Esophagus squamous epithelium (tissue), 5 donors: ENCODE measurements around the gene CHCHD10. TPM values are rescaled to one million over a fixed set of nuclear protein-coding genes. Genes with fewer than 3 reads are reported as not detected.
A peak's percentile ranks its signal among the peaks of the same experiment; 100 is the strongest.

ENCODE experiments used
- DNase-seq: peaks from one replicate; lab custom pipeline; 2025; lab: John Stamatoyannopoulos, UW
- H3K27ac ChIP-seq, 4 donors: fragments of 200-600 bp; sonication (generic); one replicate each; pipeline ENCODE4 v1.5.1; 2016 to 2019; ENCODE audit warnings: mild to moderate bottlenecking in 1 of 4
- H3K27me3 ChIP-seq, 4 donors: fragments of 200-600 bp; sonication (generic); 1 replicate in 3 of 4; 2 replicates in 1 of 4; pipeline versions ENCODE4 v1.5.1 to v1.6.0; 2017 to 2021; ENCODE audit warnings: antibody characterized with exemption in 1 of 4
- H3K36me3 ChIP-seq, 3 donors: fragments of 200-600 bp; sonication (generic); one replicate each; pipeline ENCODE4 v1.5.1; 2016 to 2019
- H3K4me1 ChIP-seq, 3 donors: fragments of 200-600 bp; sonication (generic); one replicate each; pipeline ENCODE4 v1.5.1; 2017 to 2019
- H3K4me3 ChIP-seq, 4 donors: fragments of 200-600 bp; sonication (generic); 1 replicate in 3 of 4; 2 replicates in 1 of 4; pipeline ENCODE4 v1.5.1; 2016 to 2019; ENCODE audit warnings: mild to moderate bottlenecking in 2 of 4, moderate library complexity in 1 of 4
- H3K9me3 ChIP-seq, 3 donors: fragments of 200-600 bp; sonication (generic); one replicate each; pipeline ENCODE4 v1.5.1; 2016 to 2019
- POLR2A ChIP-seq, 4 donors: fragments of 450-650 bp; IDR thresholded peaks; one replicate each; pipeline ENCODE4 v1.6.1; 2017; ENCODE audit warnings: antibody characterized with exemption in 4 of 4, mild to moderate bottlenecking in 4 of 4, moderate library complexity in 3 of 4
- WGBS, 2 donors: methylation state at CpG; one replicate each; pipeline ENCODE4 v1.1.5; 2018; 5-methylcytosine and 5-hydroxymethylcytosine counted together
- intact Hi-C: fragments of 100-400 bp; cut with DNase I; formaldehyde crosslinking; loops from one replicate; pipeline ENCODE4 v1.15.0; 2022
- total RNA-seq, 4 donors: library from RNA; depleted of rRNA; stranded (reverse); fragments of >200 nt; gene quantifications; one replicate each; pipeline ENCODE4 v1.1.0, GENCODE V29; 2016
- TF ChIP-seq, protein P1 (sequence below), 6 experiments: fragments of 450-650 bp in 4 of 6; fragments of 200-600 bp in 2 of 6; sonication (generic) in 2 of 6; IDR thresholded peaks; one replicate each; pipeline ENCODE4 v1.5.1; 2016 to 2019; ENCODE audit warnings: antibody characterized with exemption in 6 of 6, mild to moderate bottlenecking in 4 of 6, moderate library complexity in 4 of 6
- donor health status: DM: yes; HTN: yes; CAD: no.

Gene CHCHD10
- total RNA-seq: 10 to 100 TPM in 2 of 4 donors, 1 to 10 TPM in 2; 7.7 to 13.9 (median 10.4) TPM

DNA sequence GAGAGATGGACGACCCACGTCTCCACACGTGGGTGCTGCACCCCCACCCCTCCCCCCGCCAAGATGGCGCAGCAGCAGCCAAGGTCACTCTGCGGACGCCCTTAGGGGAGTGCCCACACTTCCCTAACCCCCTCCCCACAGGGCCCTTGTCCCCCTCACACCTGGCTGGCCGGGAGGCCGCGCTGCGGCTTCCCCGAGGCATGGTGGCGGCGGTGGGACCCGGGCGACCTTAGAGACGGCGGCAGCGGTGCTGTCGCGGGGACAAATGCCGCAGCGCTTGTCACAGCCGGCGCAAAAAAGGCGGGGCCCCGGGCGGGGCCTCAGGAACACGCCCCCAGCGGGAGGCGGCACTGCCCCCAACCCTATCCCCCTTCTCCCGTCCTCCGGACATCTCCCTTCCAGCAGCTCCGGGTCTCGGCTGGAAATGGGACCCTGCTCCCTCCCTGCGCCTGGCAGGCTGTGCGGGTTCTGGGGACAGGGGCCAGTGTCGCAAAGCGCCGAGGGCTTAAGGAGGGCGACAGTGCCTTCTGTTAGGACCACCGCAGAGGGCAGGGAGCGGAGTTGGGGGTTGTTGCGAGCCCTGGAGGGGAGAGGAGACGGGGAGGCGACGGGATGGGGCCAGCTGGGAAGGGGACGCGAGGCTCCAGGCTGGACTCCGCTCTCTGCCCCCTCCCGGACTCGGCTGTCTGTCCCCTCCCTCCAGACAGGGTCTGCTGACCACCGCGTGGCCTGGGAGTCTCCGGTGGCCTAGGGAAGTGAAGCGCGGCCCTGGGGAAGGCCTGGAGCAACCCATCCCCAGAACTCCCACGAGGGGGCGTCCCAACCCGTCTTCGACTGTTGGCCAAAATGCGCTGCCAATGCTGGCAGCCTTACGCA, at the start of gene CHCHD10:
TSS of gene CHCHD10 (minus strand) at position 300 of the 876 bp plus-strand sequence. CDS start at position 202, 98 bp downstream.
- H3K36me3 ChIP-seq: peaks cover 0 to 27% (median 0%) of the 10 kb centered on the region in 3 donors
- peak in 2 of 4 donors; percentile 52 to 79 for TF ChIP-seq POLR2A (IDR thresholded peaks at IDR 0.05)
- TF ChIP-seq, protein P1, sequence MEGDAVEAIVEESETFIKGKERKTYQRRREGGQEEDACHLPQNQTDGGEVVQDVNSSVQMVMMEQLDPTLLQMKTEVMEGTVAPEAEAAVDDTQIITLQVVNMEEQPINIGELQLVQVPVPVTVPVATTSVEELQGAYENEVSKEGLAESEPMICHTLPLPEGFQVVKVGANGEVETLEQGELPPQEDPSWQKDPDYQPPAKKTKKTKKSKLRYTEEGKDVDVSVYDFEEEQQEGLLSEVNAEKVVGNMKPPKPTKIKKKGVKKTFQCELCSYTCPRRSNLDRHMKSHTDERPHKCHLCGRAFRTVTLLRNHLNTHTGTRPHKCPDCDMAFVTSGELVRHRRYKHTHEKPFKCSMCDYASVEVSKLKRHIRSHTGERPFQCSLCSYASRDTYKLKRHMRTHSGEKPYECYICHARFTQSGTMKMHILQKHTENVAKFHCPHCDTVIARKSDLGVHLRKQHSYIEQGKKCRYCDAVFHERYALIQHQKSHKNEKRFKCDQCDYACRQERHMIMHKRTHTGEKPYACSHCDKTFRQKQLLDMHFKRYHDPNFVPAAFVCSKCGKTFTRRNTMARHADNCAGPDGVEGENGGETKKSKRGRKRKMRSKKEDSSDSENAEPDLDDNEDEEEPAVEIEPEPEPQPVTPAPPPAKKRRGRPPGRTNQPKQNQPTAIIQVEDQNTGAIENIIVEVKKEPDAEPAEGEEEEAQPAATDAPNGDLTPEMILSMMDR (IDR thresholded peaks at IDR 0.05): peak; percentile 67 to 80 (median 72)
- no peaks in the 10 kb centered on the region for H3K27me3 ChIP-seq
- no peaks in the 10 kb centered on the region for H3K9me3 ChIP-seq
- H3K4me3 ChIP-seq: peak within 1 kb of the TSS; percentile 57 to 84 (median 72)
- intact Hi-C loops: loop anchor here (5.0 kb wide), 1 partner anchor 79 kb away; no protein-coding TSS in a partner anchor
- DNase-seq: no peak
- peak within 1 kb of the TSS; percentile 80 to 91 (median 89) for H3K27ac ChIP-seq
- peaks cover 15 to 92% (median 39%) of the 10 kb centered on the region in 3 donors for H3K4me1 ChIP-seq
- WGBS, 2 donors: 0% methylated on average over 5 of the region's 63 CpGs; no CpG with 5 or more reads in 1 of the 2 donors

DNA sequence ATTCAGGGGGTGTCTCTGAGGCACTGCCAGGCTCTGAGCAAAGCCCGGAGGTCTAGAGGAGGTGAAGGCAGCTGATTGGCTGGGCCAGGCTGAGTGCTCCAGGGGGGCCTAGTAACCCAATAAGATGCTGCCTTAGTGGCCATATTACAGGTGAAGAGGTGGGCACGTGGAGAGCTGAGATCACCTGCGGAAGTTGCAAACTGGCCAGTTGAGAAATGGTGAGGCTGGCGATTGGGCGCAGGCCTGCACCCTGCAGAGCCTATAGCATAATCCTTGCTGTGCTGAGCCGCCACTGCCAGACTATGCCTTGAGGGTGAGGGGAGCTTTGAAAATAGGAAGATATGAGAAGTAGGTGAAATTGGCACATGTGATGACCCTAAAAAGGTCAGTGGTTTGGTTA, 49.4 kb upstream of the CHCHD10 start:
- Histone ChIP-seq H3K4me1 (peaks cover 0 to 5% (median 2%) of the 10 kb centered on the region in 3 donors), H3K27ac (no peak overlapping the region), H3K27me3 (no peaks in the 10 kb centered on the region), H3K36me3 (peaks cover 16 to 97% (median 39%) of the 10 kb centered on the region in 3 donors), H3K4me3 (no peak overlapping the region), H3K9me3 (no peaks in the 10 kb centered on the region)
- intact Hi-C loops: no loop called here
- WGBS, 2 donors: 89 to 96% methylated on average over 5 to 6 of the region's 6 CpGs
- no peak for DNase-seq
- TF ChIP-seq, protein P1 (IDR thresholded peaks at IDR 0.05): no peak
- TF ChIP-seq POLR2A (IDR thresholded peaks at IDR 0.05): no peak

DNA sequence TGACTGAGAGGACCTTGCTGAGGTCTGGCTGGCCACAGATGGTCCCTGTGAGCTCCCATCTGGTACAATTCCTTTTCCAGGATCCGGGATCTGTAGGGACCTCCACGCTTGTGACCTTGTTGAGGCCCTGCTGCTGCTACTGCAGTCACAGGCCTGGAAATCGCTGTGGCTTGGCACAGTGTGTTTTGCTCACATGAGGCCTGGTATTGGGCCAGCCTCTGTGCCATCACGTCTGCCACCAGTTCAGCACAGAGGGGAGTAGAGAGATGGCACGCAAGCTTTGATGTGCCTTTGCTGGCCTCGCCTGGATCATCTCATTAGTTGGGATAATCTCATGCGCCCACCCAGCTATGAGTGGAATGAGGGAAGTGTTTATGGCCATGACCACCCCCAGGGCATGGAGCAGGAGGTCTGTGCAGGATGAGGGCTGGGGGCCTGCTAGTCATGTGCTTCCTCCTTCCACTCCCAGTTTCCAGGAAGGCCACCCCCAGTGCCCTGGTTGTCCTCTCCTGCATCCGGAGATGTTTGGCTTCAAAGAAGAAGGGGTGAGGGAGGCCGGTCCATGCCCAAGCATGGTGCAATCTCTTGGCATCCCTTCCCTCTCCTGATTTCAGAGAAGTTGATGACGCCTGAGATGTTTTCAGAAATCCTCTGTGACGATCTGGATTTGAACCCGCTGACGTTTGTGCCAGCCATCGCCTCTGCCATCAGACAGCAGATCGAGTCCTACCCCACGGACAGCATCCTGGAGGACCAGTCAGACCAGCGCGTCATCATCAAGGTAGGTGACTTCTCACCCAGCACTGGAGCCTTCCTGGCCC, 48.6 kb upstream of the CHCHD10 start:
- TF ChIP-seq, protein P1 (IDR thresholded peaks at IDR 0.05): no peak
- TF ChIP-seq POLR2A (IDR thresholded peaks at IDR 0.05): no peak
- Histone ChIP-seq H3K27me3 (no peaks in the 10 kb centered on the region), H3K9me3 (no peaks in the 10 kb centered on the region), H3K4me1 (peaks cover 0 to 3% (median 2%) of the 10 kb centered on the region in 3 donors), H3K36me3 (peaks cover 14 to 97% (median 34%) of the 10 kb centered on the region in 3 donors), H3K27ac (no peak overlapping the region), H3K4me3 (no peak overlapping the region)
- WGBS, 2 donors: 87 to 91% methylated on average over 11 to 14 of the region's 18 CpGs
- intact Hi-C loops: no loop called here
- DNase-seq: no peak

DNA sequence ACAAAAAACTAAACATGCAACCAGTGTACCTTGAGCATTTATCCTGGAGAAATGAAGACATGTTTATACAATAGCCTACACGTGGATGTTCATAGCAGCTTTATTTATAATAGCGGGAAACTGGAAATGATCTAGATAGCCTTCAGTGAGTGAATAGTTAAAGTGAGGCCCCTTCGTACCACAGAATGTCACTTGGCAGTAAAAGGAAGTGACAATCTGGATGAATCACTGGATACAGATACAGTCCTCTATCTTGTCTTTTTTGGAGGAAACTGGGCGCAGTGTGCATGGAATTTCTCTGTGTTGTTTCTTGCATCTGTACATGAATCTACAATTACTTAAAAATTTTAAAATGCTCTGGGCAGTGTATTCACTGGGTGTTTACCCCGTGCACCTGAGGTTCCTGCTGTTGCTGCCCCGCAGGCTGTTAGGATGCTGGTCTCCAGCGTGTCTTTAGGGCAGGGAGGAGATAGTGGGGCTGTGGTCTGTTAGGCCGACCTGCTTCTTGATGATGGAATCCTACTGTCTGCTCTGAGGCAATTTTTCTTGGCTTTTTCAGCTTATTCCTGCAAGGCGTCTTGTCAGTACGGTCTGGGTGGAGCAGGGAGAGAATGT, 47.9 kb upstream of the CHCHD10 start:
- intact Hi-C loops: no loop called here
- WGBS, 2 donors: 69 to 87% methylated on average over 10 of the region's 10 CpGs
- H3K27ac ChIP-seq: no peak overlapping the region
- no peak for DNase-seq
- H3K27me3 ChIP-seq: no peaks in the 10 kb centered on the region
- peaks cover 0 to 2% (median 0%) of the 10 kb centered on the region in 3 donors for H3K4me1 ChIP-seq
- H3K4me3 ChIP-seq: no peak overlapping the region
- no peaks in the 10 kb centered on the region for H3K9me3 ChIP-seq
- TF ChIP-seq POLR2A (IDR thresholded peaks at IDR 0.05): no peak
- peaks cover 14 to 97% (median 34%) of the 10 kb centered on the region in 3 donors for H3K36me3 ChIP-seq

DNA sequence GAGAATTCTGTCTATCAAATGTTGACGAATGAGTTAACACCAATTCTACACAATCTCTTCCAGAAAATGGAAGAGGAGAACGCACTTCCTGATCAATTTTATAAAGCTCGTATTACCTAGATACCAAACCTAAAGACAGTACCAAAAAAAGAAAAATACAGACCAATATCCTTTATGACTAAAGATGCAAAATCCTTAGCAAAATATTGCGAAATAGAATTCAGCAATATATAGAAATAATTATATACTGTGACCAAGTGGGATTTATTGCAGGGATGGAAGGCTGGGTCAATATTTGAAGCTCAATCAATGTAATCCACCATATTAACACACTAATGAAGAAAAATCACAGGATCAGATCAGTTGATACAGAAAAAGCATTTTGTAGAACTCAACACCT, 44.6 kb upstream of the CHCHD10 start:
- peaks cover 13 to 97% (median 19%) of the 10 kb centered on the region in 3 donors for H3K36me3 ChIP-seq
- TF ChIP-seq POLR2A (IDR thresholded peaks at IDR 0.05): no peak
- TF ChIP-seq, protein P1 (IDR thresholded peaks at IDR 0.05): no peak

More for the DNA sequence above, 44.6 kb upstream of the CHCHD10 start:
- no peak for DNase-seq
- H3K27ac ChIP-seq: no peak overlapping the region
- H3K9me3 ChIP-seq: no peaks in the 10 kb centered on the region
- H3K4me1 ChIP-seq: no peaks in the 10 kb centered on the region
- no peak overlapping the region for H3K4me3 ChIP-seq
- WGBS, 2 donors: 92 to 97% methylated on average over 4 of the region's 4 CpGs
- no peaks in the 10 kb centered on the region for H3K27me3 ChIP-seq
- intact Hi-C loops: no loop called here
